HUES48 (cell line): ENCODE measurements around the gene ARHGAP31.
"Not testable (repeated sequence)": the region's sequence is repeated elsewhere in the genome, so short reads cannot be mapped to it uniquely, and the experiment has no call there.

ENCODE experiments used
- H3K27ac ChIP-seq: one replicate; pipeline ENCODE4 v1.7.0; 2013; ENCODE audit warnings: low read depth, low read length, inconsistent platforms
- H3K27me3 ChIP-seq: 2 replicates; pipeline ENCODE4 v1.6.1; 2013; ENCODE audit warnings: mild to moderate bottlenecking, low read length; ENCODE audit not compliant: control insufficient read depth, insufficient read depth
- H3K36me3 ChIP-seq: 2 replicates; pipeline ENCODE4 v1.6.1; 2013; ENCODE audit warnings: low read length; ENCODE audit not compliant: control insufficient read depth, insufficient read depth
- H3K4me1 ChIP-seq: 2 replicates; pipeline ENCODE4 v1.6.1; 2013; ENCODE audit warnings: mild to moderate bottlenecking, low read length; ENCODE audit not compliant: control insufficient read depth, insufficient read depth
- H3K4me3 ChIP-seq: 2 replicates; pipeline ENCODE4 v1.5.1; 2013; ENCODE audit warnings: mild to moderate bottlenecking, low read depth, low read length
- H3K9ac ChIP-seq: 2 replicates; pipeline ENCODE4 v1.6.1; 2013; ENCODE audit warnings: mild to moderate bottlenecking, low read depth, low read length, moderate library complexity
- H3K9me3 ChIP-seq: 2 replicates; pipeline ENCODE4 v1.6.1; 2013; ENCODE audit warnings: low read length; ENCODE audit not compliant: control insufficient read depth, insufficient read depth

Gene ARHGAP31

GRCh38 chr3:119308355-119308754, 14.2 kb downstream of the ARHGAP31 start:
- Histone ChIP-seq H3K27ac (no peak overlapping the region), H3K36me3 (no peaks in the 10 kb centered on the region), H3K4me3 (no peak overlapping the region), H3K9me3 (no peaks in the 10 kb centered on the region), H3K9ac (no peak overlapping the region), H3K27me3 (peaks cover 3% of the 10 kb centered on the region; the same call in 1 of the 2 replicates), H3K4me1 (peaks cover 16% of the 10 kb centered on the region)

- Histone ChIP-seq H3K27me3 (peaks cover 3% of the 10 kb centered on the region; the same call in 1 of the 2 replicates), H3K27ac (no peak overlapping the region), H3K4me3 (no peak overlapping the region), H3K36me3 (no peaks in the 10 kb centered on the region), H3K9me3 (no peaks in the 10 kb centered on the region), H3K9ac (no peak overlapping the region), H3K4me1 (peaks cover 14% of the 10 kb centered on the region)
Observed at GRCh38 chr3:119309591-119309990, 15.4 kb downstream of the ARHGAP31 start.

GRCh38 chr3:119310071-119310470, 15.9 kb downstream of the ARHGAP31 start:
- Histone ChIP-seq H3K36me3 (no peaks in the 10 kb centered on the region), H3K4me1 (peaks cover 14% of the 10 kb centered on the region), H3K27ac (peak overlapping the region; percentile 2), H3K9ac (no peak overlapping the region), H3K27me3 (peaks cover 3% of the 10 kb centered on the region; the same call in 1 of the 2 replicates), H3K4me3 (no peak overlapping the region), H3K9me3 (no peaks in the 10 kb centered on the region)

GRCh38 chr3:119311081-119311925, 17.1 kb downstream of the ARHGAP31 start:
- Histone ChIP-seq H3K36me3 (no peaks in the 10 kb centered on the region), H3K27me3 (peaks cover 3% of the 10 kb centered on the region; the same call in 1 of the 2 replicates), H3K4me1 (peaks cover 11% of the 10 kb centered on the region), H3K9ac (no peak overlapping the region), H3K4me3 (no peak overlapping the region), H3K27ac (peak overlapping the region; percentile 7), H3K9me3 (no peaks in the 10 kb centered on the region)

- no peaks in the 10 kb centered on the region for H3K9me3 ChIP-seq
- H3K27ac ChIP-seq = no peak overlapping the region
- peaks cover 11% of the 10 kb centered on the region for H3K4me1 ChIP-seq
- H3K4me3 ChIP-seq = no peak overlapping the region
- H3K27me3 ChIP-seq = peaks cover 3% of the 10 kb centered on the region; the same call in 1 of the 2 replicates
- H3K9ac ChIP-seq = no peak overlapping the region
- no peaks in the 10 kb centered on the region for H3K36me3 ChIP-seq
Observed at GRCh38 chr3:119313461-119313860, 19.3 kb downstream of the ARHGAP31 start.

- no peaks in the 10 kb centered on the region for H3K9me3 ChIP-seq
- H3K9ac ChIP-seq = no peak overlapping the region
- no peak overlapping the region for H3K27ac ChIP-seq
- H3K4me3 ChIP-seq = no peak overlapping the region
- H3K27me3 ChIP-seq = peaks cover 3% of the 10 kb centered on the region; the same call in 1 of the 2 replicates
- peaks cover 11% of the 10 kb centered on the region for H3K4me1 ChIP-seq
- H3K36me3 ChIP-seq = no peaks in the 10 kb centered on the region
Observed at GRCh38 chr3:119314821-119315220, 20.6 kb downstream of the ARHGAP31 start.

- no peak overlapping the region for H3K27ac ChIP-seq
- H3K36me3 ChIP-seq = no peaks in the 10 kb centered on the region
- H3K9ac ChIP-seq = no peak overlapping the region
- peaks cover 3% of the 10 kb centered on the region; the same call in 1 of the 2 replicates for H3K27me3 ChIP-seq
- no peaks in the 10 kb centered on the region for H3K9me3 ChIP-seq
- H3K4me3 ChIP-seq = no peak overlapping the region
- H3K4me1 ChIP-seq = peaks cover 4% of the 10 kb centered on the region; the same call in 1 of the 2 replicates
Observed at GRCh38 chr3:119315600-119316312, 21.6 kb downstream of the ARHGAP31 start.

GRCh38 chr3:119316313-119316670, 22.1 kb downstream of the ARHGAP31 start:
- H3K9me3 ChIP-seq = no peaks in the 10 kb centered on the region
- no peak overlapping the region for H3K4me3 ChIP-seq
- no peaks in the 10 kb centered on the region for H3K36me3 ChIP-seq
- H3K27ac ChIP-seq = no peak overlapping the region
- H3K4me1 ChIP-seq = 0 out of 2 replicates have a peak, but pooled peaks cover 4% of the 10 kb centered on the region
- no peak overlapping the region for H3K9ac ChIP-seq
- H3K27me3 ChIP-seq = no peaks in the 10 kb centered on the region

GRCh38 chr3:119318876-119319275, 24.7 kb downstream of the ARHGAP31 start:
- H3K9me3 ChIP-seq = no peaks in the 10 kb centered on the region
- peaks cover 18% of the 10 kb centered on the region for H3K4me1 ChIP-seq
- no peaks in the 10 kb centered on the region for H3K27me3 ChIP-seq
- H3K27ac ChIP-seq = no peak overlapping the region
- H3K36me3 ChIP-seq = no peaks in the 10 kb centered on the region
- H3K4me3 ChIP-seq = no peak overlapping the region
- no peak overlapping the region for H3K9ac ChIP-seq

- Histone ChIP-seq H3K4me1 (peaks cover 22% of the 10 kb centered on the region), H3K4me3 (no peak overlapping the region), H3K9me3 (no peaks in the 10 kb centered on the region), H3K27ac (no peak overlapping the region), H3K36me3 (no peaks in the 10 kb centered on the region), H3K27me3 (no peaks in the 10 kb centered on the region), H3K9ac (no peak overlapping the region)
Observed at GRCh38 chr3:119319311-119319710, 25.1 kb downstream of the ARHGAP31 start.

- H3K4me3 ChIP-seq, H3K9me3 ChIP-seq, H3K9ac ChIP-seq, H3K27me3 ChIP-seq, H3K27ac ChIP-seq, H3K36me3 ChIP-seq: not testable (repeated sequence)
- H3K4me1 ChIP-seq = peaks cover 33% of the 10 kb centered on the region
Observed at GRCh38 chr3:119320785-119321184, 26.6 kb downstream of the ARHGAP31 start.
